Measurements from ENCODE around the gene PIK3CD.

The PIK3CD gene

GRCh38 chr1:9776685-9777084 lies 125.2 kb downstream of the PIK3CD start:
- no peak for DNase-seq
